CD4-positive, alpha-beta T cell treated with Interleukin-15 for 1 hour (primary cell): ENCODE measurements around the gene PBX4.

Experiments used
- DNase-seq: peaks from one replicate; pipeline ENCODE4 v3.0.0-alpha.2; 2020

The PBX4 gene

DNA sequence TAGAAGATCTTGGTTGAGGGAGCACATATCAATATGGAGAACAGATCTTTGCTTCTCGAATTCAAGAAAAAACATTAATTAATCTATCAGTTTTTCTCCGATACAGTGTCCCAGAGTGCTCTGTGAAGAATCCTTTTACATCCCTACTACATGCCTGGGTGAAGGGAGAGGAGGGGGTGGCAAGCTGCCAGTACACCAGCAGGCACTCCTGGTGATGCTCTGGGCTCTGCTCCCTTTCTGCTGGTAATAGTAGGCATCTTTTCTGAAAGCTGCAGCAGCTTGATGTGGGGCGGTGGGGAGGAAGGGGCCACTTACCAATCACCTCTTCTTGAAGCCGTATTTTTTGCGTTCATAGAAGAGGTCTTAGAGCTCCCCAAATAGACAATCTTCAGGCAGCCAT is 30.7 kb downstream of the PBX4 start:
- no peak for DNase-seq

DNA sequence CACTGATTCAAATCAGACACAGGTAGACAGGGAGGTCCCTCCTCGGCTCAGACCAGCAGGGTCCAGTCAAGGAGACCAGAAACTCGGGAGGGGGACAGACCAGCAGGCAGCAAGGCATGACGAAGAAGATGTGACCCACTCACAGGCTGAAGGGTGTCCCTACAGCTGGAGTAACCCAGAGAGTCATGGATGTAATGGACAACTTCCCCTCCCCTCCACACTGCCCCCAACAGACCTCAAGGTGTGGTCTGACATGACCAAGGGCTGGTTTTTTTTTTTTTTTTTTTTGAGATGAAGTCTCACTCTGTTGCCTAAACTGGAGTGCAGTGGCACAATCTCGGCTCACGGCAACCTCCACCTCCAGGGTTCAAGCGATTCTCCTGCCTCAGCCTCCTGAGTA is 34.1 kb downstream of the PBX4 start:
- DNase-seq = no peak

- DNase-seq = no peak
These were observed 36.0 kb downstream of the PBX4 start for GRCh38 chr19:19582471-19582870.

GRCh38 chr19:19581391-19581790 is 37.1 kb downstream of the PBX4 start:
- DNase-seq = no peak

DNA sequence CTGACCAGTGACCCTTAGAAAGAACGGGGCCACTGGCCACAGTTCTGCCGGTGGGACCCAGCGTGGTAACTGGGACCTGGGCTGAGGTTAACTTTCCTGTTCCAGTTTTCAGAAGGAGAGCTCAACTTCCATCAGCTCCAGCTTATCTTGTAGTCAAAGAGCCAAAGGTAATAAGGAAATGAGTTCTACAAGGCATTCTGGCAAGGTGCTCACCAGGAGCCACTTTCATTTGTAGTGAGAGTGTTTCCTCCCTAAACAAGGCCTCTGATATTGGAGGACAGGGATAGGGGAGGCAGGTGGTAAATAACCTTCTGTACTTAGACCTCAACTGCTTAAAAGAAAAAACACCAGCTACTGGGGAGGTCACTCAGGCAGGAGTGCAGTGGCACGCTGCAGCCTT is 38.1 kb downstream of the PBX4 start:
- DNase-seq = no peak

GRCh38 chr19:19579533-19580361 is 38.7 kb downstream of the PBX4 start:
- no peak for DNase-seq

DNA sequence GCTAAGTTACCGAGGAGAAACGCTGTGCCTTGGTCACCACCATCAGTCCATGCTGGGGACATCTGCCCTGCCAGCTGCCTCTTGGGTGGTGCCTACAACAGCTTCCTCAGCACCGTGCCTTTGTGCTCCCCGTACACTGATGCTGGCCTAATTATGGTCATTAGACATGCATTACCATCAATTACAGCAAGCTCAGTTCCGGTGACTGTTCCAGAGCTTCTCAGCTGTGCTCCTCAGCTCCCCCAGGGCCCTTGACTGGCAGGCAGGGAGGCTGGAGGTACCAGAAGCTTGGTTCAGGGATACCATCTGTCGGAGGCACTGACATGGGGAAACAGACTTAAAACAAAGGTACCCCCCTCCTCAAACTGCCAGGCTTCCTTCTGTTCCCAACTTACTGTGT is 40.2 kb downstream of the PBX4 start:
- no peak for DNase-seq

- DNase-seq = no peak
These were observed 43.1 kb downstream of the PBX4 start for GRCh38 chr19:19575411-19575810.

DNA sequence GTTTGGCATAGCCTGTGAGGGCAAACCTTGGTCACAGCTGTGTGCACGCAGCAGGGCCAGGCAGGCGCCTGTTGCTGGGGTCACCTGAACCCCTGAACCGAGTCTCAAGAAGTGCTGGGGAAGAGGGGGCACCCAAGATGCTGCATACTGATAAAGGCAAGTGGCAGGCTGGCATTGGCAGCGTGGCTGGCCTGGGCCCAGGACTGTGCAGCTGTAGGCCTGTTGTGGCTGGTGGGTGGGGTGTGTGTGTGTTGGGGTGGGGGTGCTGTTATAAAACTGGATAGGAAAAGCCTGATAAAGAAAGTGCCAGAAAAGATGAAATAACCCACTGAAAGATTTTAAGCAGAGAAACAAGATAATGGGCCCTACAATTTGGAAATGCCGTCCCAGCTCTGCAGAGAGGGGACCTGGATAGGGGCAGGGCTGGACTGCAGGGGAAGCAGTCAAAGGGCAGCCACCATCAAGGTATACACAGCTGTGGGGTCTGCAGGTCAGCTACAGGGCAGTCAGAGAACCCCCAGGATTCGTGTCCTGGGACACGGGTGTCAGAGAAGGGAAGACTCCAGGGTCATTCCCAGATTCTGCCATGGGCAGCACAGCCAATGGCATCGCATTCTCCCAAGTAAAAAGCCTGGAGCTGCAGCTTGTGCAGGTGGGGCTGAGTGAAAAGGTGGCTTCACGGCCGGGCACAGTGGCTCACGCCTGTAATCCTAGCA is 47.3 kb downstream of the PBX4 start:
- DNase-seq = no peak

DNA sequence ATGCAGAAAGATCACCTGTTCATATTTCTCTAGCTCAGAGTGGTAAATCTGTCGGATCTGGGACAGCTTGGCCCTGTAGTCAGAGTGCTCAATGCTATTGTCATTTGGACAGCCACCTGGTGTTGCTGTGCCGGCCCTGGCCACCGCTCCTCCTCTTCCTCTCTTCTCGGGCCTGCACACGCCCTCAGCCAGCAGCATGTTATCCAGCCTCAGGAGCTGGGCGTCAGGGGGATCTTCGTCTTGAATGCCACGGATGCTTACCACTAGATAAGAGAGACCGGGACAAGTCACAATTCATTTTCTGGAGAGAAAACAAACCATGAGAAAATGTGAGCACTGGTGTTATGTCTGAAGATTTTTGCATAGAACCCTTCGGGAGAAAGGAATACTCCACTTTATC is 47.9 kb downstream of the PBX4 start:
- DNase-seq = no peak

GRCh38 chr19:19568802-19569756 is 49.4 kb downstream of the PBX4 start:
- DNase-seq = no peak

DNA sequence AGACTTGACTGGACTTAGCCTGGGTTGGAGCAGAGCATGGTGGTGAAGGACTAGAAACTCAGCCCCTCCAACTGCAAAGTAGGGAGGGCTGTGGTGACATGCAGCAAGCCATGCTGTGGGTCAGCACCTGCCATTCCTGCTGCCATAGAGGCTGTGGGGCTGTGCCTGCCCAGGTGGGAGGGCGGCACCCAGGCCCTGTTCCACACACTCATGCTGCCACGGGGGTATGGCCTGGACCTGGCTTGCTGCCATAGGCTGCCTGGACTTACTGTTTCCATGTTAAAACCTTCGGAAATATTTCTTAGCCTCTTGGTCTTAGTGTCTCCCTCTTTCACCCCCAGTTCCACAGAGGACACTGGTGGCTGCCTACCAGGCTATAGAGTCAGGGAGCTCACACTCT is 51.1 kb downstream of the PBX4 start:
- DNase-seq = no peak

DNA sequence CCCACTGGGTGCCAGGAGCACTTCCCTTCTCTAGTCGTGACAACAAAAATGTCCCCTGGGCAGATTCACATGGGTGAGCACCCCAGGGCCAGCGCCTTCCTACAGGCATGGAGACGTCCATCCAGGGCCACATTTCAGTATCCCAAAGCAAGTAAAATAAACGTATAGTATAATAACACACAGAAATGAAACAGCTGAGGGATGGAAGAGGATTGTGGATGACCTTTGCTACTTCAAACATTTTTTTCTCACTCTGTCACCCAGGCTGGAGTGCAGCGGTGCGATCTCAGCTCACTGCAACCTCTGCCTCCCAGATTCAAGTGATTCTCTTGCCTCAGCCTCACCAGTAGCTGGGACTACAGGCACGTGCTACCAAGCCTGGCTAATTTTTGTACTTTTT is 52.2 kb downstream of the PBX4 start:
- DNase-seq = no peak

DNA sequence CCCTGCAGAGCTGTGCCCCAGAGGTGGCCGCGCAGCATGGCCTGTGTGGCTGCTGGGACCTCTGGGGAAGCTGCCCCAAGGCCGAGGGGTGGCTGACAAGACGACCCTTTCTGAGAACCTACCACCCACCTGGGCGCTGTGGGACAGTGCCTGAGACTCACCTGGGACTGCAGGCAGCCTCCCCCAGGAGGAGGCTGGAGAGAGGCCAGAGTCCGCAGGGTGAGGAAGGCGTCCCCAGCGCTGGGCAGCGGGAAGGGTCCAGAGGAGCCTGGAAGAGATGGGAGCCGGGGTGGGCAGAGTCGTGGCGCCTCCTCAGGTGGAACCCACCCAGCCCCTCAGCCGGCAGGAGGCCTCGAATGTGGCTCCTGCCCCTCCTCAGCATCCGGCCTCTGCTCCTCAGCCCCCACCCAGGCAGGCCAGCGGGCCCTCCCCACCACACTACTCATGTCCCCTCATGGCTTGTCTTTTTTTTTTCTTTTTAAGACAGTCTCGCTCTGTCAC is 55.1 kb downstream of the PBX4 start:
- DNase-seq = no peak

GRCh38 chr19:19562665-19563347 is 55.7 kb downstream of the PBX4 start:
- DNase-seq = peak; percentile 47

GRCh38 chr19:19561946-19562664 is 56.4 kb downstream of the PBX4 start:
- DNase-seq = no peak

- DNase-seq = no peak
These were observed 58.6 kb downstream of the PBX4 start for GRCh38 chr19:19559931-19560330.

DNA sequence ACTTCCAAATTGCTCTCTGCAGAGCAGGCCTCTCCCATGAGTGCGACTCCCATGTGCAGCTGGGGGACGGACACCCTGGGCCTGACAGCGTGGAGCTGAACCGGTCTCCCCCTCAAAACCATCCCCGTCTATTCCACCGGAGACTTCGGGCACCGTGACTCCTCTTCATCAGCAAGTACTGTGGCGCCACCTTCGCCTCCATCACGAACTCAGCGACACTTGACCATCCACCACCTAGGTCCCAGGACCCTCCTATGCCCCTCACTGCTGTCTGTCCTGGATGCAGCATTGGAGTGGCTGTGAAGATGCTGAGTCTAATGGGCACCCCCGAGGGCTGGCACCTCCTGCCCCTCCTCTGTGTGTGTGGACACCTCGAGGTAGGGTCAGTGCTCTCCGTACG is 59.9 kb downstream of the PBX4 start:
- DNase-seq = no peak

DNA sequence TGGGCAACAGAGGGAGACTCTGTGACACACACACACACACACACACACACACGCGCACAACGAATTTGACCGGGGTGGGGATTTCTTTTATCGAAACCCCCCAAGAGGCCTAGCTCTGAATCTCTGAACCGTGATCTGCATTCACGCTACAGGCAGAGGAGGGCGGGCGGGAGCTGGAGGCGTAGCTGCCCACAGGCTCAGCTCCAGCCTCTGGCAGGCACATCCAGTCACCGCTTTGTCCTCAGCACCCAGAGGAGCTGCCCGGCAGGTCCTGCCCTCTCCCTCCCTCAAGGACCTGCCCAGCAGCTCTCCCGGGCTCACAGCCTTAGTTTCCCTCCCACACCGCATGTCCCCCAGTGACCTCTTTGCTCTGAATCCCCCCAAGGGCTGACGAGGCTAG is 60.4 kb downstream of the PBX4 start:
- no peak for DNase-seq

DNA sequence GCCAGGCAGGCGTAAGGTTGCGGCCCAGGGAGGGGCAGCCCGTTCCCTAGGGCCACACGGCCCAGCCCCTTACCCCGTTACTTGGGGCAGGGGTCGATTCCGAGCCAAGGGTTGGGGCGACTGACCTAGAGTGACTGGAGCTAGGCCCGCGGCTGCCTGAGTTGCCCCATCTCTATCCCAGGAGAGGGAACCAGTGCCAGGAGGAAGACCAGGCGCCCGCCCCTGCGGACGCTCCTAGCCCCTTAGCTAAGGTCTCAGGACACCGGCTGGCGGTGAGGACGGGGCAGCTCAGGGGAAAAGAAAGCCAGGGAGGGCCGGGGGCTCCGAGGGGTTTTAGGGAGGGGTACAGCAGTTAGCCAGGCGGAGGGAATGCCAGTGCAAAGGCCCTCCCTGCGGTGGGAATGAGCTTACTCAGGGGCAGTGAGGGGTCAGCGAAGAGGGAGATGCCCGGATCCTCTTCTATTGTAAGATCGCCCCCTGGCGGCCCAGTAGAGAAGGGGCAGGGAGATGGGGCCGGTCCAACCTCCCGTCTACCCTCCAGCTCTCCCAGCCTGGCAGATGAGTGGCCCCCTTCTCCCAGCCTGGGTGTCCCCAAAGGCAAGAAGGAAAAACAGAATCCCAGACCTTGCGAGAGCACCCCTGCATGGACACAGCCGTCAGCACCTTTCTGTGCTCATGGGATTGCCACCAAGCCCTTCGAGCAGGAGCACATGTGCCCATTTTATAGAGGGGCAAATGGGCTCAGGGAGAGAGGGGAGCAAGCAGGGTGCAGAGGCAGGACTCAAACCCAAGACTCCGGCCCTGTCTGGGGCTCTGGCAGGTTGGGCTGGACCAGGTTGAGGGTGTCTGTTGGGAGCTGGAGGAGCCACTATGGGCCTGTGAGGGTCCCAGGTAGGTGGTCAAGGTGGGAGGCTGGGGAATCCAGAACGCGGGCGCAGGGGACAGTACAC is 64.1 kb downstream of the PBX4 start:
- peak; percentile 42 for DNase-seq

DNA sequence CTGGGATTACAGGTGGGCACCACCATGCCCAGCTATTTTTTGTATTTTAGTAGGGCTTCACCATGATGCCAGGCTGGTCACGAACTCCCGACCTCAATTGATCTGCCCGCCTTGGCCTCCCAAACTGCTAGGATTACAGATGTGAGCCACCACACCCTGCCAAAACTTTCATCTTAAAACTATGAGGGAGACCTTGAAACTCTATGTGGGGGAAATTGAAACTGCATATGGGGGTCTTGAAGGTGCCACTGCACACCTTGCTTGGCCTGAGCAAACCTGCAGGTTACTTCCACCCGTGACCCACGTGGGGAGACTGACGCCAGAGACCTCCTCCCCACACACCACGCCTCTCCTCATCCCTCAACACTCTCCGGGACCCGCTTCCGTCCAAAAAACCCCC is 64.8 kb downstream of the PBX4 start:
- no peak for DNase-seq
